ENCODE results near the gene ITPKB. TPM values are rescaled to one million over a fixed set of nuclear protein-coding genes. Genes with fewer than 3 reads are reported as not detected.

Gene ITPKB
- total and polyA plus RNA-seq, 2 of the 13 experiments (the other 11 are each of a cell fraction or from before 2014, with no cell fraction given), result not detected

DNA sequence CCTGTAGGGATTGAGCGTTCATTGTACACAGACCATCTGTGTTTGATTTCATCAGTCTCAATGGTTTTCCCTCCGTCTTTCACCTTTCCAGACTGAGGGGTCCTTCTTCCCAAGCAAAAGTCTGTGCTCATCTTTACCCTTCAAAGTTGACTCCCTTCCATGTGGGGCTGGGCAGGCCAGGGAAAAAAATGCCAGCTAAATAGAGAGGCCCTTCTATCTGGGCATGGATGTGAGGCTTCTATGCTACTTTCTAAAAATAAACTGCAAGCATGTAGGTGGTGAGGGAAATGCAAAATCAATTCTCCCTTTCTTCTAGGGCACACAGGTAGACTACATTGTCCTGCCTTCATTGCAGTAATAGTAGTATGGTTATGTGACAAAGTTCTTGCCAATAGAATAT, 46.7 kb upstream of the ITPKB start:
- Histone ChIP-seq H3K4me2 (ENCODE audit: low read depth, low read length) (no peak overlapping the region), H3K36me3 (replicated peaks in 1 of 2; ENCODE audit: control insufficient read depth in 1 of 2, insufficient read depth in 2 of 2, low read length in 2 of 2) (no peaks in the 10 kb centered on the region), H3K9ac (ENCODE audit: insufficient read depth, low read depth, low read length) (no peak overlapping the region), H3K79me2 (ENCODE audit: insufficient read depth, low read length) (no peaks in the 10 kb centered on the region), H3K4me3 (replicated peaks in 1 of 3; ENCODE audit: insufficient read depth in 1 of 3, low read depth in 2 of 3, low read length in 3 of 3) (no peak overlapping the region), H3K4me1 (ENCODE audit: insufficient read depth, low read length) (no peaks in the 10 kb centered on the region), H3K27me3 (ENCODE audit: control insufficient read depth in 1 of 2, insufficient read depth in 2 of 2, low read length in 2 of 2) (peaks cover 0 to 22% of the 10 kb centered on the region in 2 experiments; a peak in 4 of 5 replicates), H3K27ac (ENCODE audit: extremely low read length, insufficient read depth, low read length) (no peak overlapping the region), H2AFZ (ENCODE audit: low read length) (no peak overlapping the region), H4K20me1 (ENCODE audit: insufficient read depth, low read length) (no peaks in the 10 kb centered on the region), H3K9me3 (ENCODE audit: low read length) (no peaks in the 10 kb centered on the region)
- CTCF ChIA-PET (ENCODE audit: low intra/inter-chr PET ratio, low total read pairs), result no interaction called here
- DNase-seq (ENCODE audit: low spot score) (no peak), FAIRE-seq (no peak), ATAC-seq (no peak)
- intact Hi-C loops (cut with micrococcal nuclease; ENCODE audit: unreplicated experiment) (no loop called here), in situ Hi-C loops (cut with HindIII; ENCODE audit: extremely low pct_ligation_motif_present, low pct_unique_long_range_greater_than_20kb) (no loop called here)
- BruUV-seq (replicated peaks), result no TSS peak
- 8% methylated on average over 2 of the region's 2 CpGs for WGBS (ENCODE audit: low lambda C conversion rate)
- POLR2A ChIA-PET, result no interaction called here
- TF ChIP-seq ONECUT2 (CRISPR knock-in tag; IDR thresholded peaks at IDR 0.05), result no peak
- TF ChIP-seq ZIK1 (CRISPR knock-in tag; IDR thresholded peaks at IDR 0.05; ENCODE audit: borderline replicate concordance, low read depth), result no peak
- no peak for TF ChIP-seq ZNF567 (CRISPR knock-in tag; IDR thresholded peaks at IDR 0.05; ENCODE audit: borderline replicate concordance)
- TF ChIP-seq RFXANK (CRISPR knock-in tag; IDR thresholded peaks at IDR 0.05), result no peak
- TF ChIP-seq GATAD1 (CRISPR knock-in tag; IDR thresholded peaks at IDR 0.05), result no peak

DNA sequence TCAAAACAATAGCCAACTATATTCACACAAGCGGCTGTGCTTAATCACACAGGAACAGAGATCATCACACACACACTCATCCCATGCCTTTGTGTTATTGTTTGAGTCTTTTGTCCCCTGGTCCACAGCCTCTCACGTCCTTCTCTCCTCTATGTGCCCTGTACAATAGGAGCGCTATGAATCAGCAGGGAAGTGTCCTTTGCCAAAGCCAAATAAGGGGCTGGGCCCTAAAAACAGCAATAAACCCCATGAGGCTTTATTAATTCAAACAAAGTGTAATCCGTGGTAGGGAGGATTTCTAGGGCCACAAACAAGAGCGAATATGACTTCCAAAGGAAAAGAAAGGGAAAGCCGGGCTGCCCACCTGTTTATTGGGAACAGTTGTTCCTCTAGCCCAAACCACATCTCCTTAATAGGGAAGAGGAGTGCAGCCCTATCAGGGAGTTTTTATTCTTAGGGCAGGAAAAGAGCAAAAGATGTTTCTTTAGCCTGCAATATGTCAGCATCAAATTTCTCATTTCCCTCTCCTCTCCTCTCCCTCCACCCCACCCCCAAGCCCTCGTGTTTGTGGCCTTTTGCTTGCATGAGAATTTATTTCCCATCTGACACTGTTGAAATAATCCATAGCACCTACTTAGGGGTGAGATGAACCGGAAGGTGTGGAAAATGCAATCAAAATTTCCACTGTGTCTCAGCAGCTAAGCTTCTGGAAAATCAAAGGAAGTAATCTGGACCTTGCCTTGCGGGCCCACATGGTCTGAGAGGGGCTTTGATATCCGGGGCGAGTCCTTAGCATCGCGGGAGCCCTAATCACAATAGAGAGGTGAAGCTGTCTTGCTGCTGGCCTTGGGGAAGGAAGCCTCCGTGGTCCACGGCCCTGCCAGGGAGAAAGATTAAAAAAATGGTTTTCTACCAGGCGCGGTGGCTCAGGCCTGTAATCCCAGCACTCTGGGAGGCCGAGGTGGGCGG, 45.3 kb upstream of the ITPKB start:
- Histone ChIP-seq H3K4me2 (ENCODE audit: low read depth, low read length) (no peak overlapping the region), H3K36me3 (replicated peaks in 1 of 2; ENCODE audit: control insufficient read depth in 1 of 2, insufficient read depth in 2 of 2, low read length in 2 of 2) (no peaks in the 10 kb centered on the region), H3K79me2 (ENCODE audit: insufficient read depth, low read length) (no peaks in the 10 kb centered on the region), H4K20me1 (ENCODE audit: insufficient read depth, low read length) (no peaks in the 10 kb centered on the region), H3K9ac (ENCODE audit: insufficient read depth, low read depth, low read length) (no peak overlapping the region), H3K4me3 (replicated peaks in 1 of 3; ENCODE audit: insufficient read depth in 1 of 3, low read depth in 2 of 3, low read length in 3 of 3) (no peak overlapping the region), H3K27ac (ENCODE audit: extremely low read length, insufficient read depth, low read length) (no peak overlapping the region), H3K9me3 (ENCODE audit: low read length) (no peaks in the 10 kb centered on the region), H3K4me1 (ENCODE audit: insufficient read depth, low read length) (no peaks in the 10 kb centered on the region), H3K27me3 (ENCODE audit: control insufficient read depth in 1 of 2, insufficient read depth in 2 of 2, low read length in 2 of 2) (peaks cover 2 to 34% of the 10 kb centered on the region in 2 experiments; a peak in 4 of 5 replicates), H2AFZ (ENCODE audit: low read length) (no peak overlapping the region)
- ATAC-seq, result no peak
- intact Hi-C loops (cut with micrococcal nuclease; ENCODE audit: unreplicated experiment), result no loop called here
- in situ Hi-C loops (cut with HindIII; ENCODE audit: extremely low pct_ligation_motif_present, low pct_unique_long_range_greater_than_20kb), result no loop called here
- CTCF ChIA-PET (ENCODE audit: low intra/inter-chr PET ratio, low total read pairs), result no interaction called here
- BruUV-seq (replicated peaks), result no TSS peak
- TF ChIP-seq ZNF350 (CRISPR knock-in tag; IDR thresholded peaks at IDR 0.05; ENCODE audit: borderline replicate concordance, low read depth) (no peak), SETDB1 (CRISPR knock-in tag; IDR thresholded peaks at IDR 0.05; ENCODE audit: borderline replicate concordance) (no peak)
- TF ChIP-seq, protein P1, sequence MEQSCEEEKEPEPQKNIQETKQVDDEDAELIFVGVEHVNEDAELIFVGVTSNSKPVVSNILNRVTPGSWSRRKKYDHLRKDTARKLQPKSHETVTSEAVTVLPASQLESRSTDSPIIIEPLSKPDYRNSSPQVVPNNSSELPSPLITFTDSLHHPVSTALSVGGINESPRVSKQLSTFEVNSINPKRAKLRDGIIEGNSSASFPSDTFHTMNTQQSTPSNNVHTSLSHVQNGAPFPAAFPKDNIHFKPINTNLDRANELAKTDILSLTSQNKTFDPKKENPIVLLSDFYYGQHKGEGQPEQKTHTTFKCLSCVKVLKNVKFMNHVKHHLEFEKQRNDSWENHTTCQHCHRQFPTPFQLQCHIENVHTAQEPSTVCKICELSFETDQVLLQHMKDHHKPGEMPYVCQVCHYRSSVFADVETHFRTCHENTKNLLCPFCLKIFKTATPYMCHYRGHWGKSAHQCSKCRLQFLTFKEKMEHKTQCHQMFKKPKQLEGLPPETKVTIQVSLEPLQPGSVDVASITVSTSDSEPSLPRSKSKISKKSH (CRISPR knock-in tag; IDR thresholded peaks at IDR 0.05; ENCODE audit: borderline replicate concordance), result no peak
- TF ChIP-seq, protein P2, sequence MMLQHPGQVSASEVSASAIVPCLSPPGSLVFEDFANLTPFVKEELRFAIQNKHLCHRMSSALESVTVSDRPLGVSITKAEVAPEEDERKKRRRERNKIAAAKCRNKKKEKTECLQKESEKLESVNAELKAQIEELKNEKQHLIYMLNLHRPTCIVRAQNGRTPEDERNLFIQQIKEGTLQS (CRISPR knock-in tag; IDR thresholded peaks at IDR 0.05), result no peak
- TF ChIP-seq, protein P3, sequence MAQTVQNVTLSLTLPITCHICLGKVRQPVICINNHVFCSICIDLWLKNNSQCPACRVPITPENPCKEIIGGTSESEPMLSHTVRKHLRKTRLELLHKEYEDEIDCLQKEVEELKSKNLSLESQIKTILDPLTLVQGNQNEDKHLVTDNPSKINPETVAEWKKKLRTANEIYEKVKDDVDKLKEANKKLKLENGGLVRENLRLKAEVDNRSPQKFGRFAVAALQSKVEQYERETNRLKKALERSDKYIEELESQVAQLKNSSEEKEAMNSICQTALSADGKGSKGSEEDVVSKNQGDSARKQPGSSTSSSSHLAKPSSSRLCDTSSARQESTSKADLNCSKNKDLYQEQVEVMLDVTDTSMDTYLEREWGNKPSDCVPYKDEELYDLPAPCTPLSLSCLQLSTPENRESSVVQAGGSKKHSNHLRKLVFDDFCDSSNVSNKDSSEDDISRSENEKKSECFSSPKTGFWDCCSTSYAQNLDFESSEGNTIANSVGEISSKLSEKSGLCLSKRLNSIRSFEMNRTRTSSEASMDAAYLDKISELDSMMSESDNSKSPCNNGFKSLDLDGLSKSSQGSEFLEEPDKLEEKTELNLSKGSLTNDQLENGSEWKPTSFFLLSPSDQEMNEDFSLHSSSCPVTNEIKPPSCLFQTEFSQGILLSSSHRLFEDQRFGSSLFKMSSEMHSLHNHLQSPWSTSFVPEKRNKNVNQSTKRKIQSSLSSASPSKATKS (CRISPR knock-in tag; IDR thresholded peaks at IDR 0.05), result no peak
- no peak for FAIRE-seq
- POLR2A ChIA-PET, result no interaction called here
- 21% methylated on average over 19 of the region's 19 CpGs for WGBS (ENCODE audit: low lambda C conversion rate)
- DNase-seq (ENCODE audit: low spot score), result no peak
